ENCODE measurements around the gene ITSN2.

- TF ChIP-seq CTCF (conservative IDR thresholded peaks at IDR 0.05 in 1 of 2, IDR thresholded peaks at IDR 0.05 in 1 of 2; ENCODE audit: low read depth in 1 of 2, low read length in 2 of 2) (no peak), EZH2 (IDR thresholded peaks at IDR 0.05; ENCODE audit: low read length, missing control alignments) (no peak)
Observed at GRCh38 chr2:24225499-24226242, 134.7 kb downstream of the ITSN2 start.
